Measurements from ENCODE around the gene APC2. TPM values are rescaled to one million over a fixed set of nuclear protein-coding genes. Genes with fewer than 3 reads are reported as not detected.
"Not testable (repeated sequence)": the region's sequence is repeated elsewhere in the genome, so short reads cannot be mapped to it uniquely, and the experiment has no call there.

Gene APC2
- total RNA-seq, 1 experiment from 2014 or later, result 11.9 TPM

- BruUV-seq (replicated peaks), result no TSS peak
These were observed 47.0 kb downstream of the APC2 start for GRCh38 chr19:1496714-1497577.

GRCh38 chr19:1497578-1498235, 47.8 kb downstream of the APC2 start:
- ATAC-seq (no peak), DNase-seq (ENCODE audit: low read depth, low spot score) (no peak)
- BruUV-seq (replicated peaks), result no TSS peak
- POLR2A ChIA-PET, result no interaction called here
- in situ Hi-C loops (cut with HindIII; ENCODE audit: low pct_unique_long_range_greater_than_20kb, low sequenced_read_pairs) (no loop called here), intact Hi-C loops (cut with micrococcal nuclease; ENCODE audit: unreplicated experiment) (no loop called here)
- H3K27me3 ChIP-seq (ENCODE audit: control insufficient read depth, insufficient read depth, low read length), result no peaks in the 10 kb centered on the region
- no peaks in the 10 kb centered on the region for H3K4me1 ChIP-seq (ENCODE audit: control insufficient read depth, insufficient read depth, low read length)
- no peak for TF ChIP-seq TCF7L2 (IDR thresholded peaks at IDR 0.05; ENCODE audit: low read depth, low read length)
- no peak for TF ChIP-seq SIN3A (IDR thresholded peaks at IDR 0.05; ENCODE audit: borderline replicate concordance, insufficient read depth, low read depth, low read length)
- no peak for TF ChIP-seq CTCF (IDR thresholded peaks at IDR 0.05)
- TF ChIP-seq POLR2AphosphoS5 (IDR thresholded peaks at IDR 0.05; ENCODE audit: low read depth, low read length), result no peak
- no peak for TF ChIP-seq REST (IDR thresholded peaks at IDR 0.05; ENCODE audit: insufficient read depth in 1 of 2, low read depth in 2 of 2, low read length in 1 of 2)
- no peak overlapping the region for H3K27ac ChIP-seq (ENCODE audit: low read length)
- H3K9me3 ChIP-seq (ENCODE audit: control insufficient read depth, insufficient read depth, low read depth, low read length), result no peaks in the 10 kb centered on the region
- CTCF ChIA-PET, result no interaction called here
- no peaks in the 10 kb centered on the region for H3K36me3 ChIP-seq (ENCODE audit: control insufficient read depth, insufficient read depth, low read length)
- no peak overlapping the region for H3K4me3 ChIP-seq (ENCODE audit: low read depth in 2 of 2, low read length in 2 of 2)

More at GRCh38 chr19:1496714-1497577, 47.0 kb downstream of the APC2 start:
- CTCF ChIA-PET, result no interaction called here
- DNase-seq (ENCODE audit: low read depth, low spot score) (no peak), ATAC-seq (no peak)
- Histone ChIP-seq H3K27me3 (ENCODE audit: control insufficient read depth, insufficient read depth, low read length) (no peaks in the 10 kb centered on the region), H3K4me3 (ENCODE audit: low read depth in 2 of 2, low read length in 2 of 2) (no peak overlapping the region), H3K4me1 (ENCODE audit: control insufficient read depth, insufficient read depth, low read length) (no peaks in the 10 kb centered on the region; the same call in 1 of the 2 replicates), H3K36me3 (ENCODE audit: control insufficient read depth, insufficient read depth, low read length) (no peaks in the 10 kb centered on the region), H3K27ac (ENCODE audit: low read length) (no peak overlapping the region), H3K9me3 (ENCODE audit: control insufficient read depth, insufficient read depth, low read depth, low read length) (no peaks in the 10 kb centered on the region)
- POLR2A ChIA-PET, result no interaction called here
- no peak for TF ChIP-seq REST (IDR thresholded peaks at IDR 0.05; ENCODE audit: insufficient read depth in 1 of 2, low read depth in 2 of 2, low read length in 1 of 2)
- in situ Hi-C loops (cut with HindIII; ENCODE audit: low pct_unique_long_range_greater_than_20kb, low sequenced_read_pairs), result no loop called here
- intact Hi-C loops (cut with micrococcal nuclease; ENCODE audit: unreplicated experiment), result no loop called here

GRCh38 chr19:1499231-1499630, 49.3 kb downstream of the APC2 start:
- DNase-seq (ENCODE audit: low read depth, low spot score); H3K27me3 ChIP-seq (ENCODE audit: control insufficient read depth, insufficient read depth, low read length); ATAC-seq; H3K27ac ChIP-seq (ENCODE audit: low read length); intact Hi-C loops (cut with micrococcal nuclease; ENCODE audit: unreplicated experiment); H3K4me3 ChIP-seq (ENCODE audit: low read depth in 2 of 2, low read length in 2 of 2); BruUV-seq (replicated peaks); H3K4me1 ChIP-seq (ENCODE audit: control insufficient read depth, insufficient read depth, low read length); H3K9me3 ChIP-seq (ENCODE audit: control insufficient read depth, insufficient read depth, low read depth, low read length); POLR2A ChIA-PET; in situ Hi-C loops (cut with HindIII; ENCODE audit: low pct_unique_long_range_greater_than_20kb, low sequenced_read_pairs); CTCF ChIA-PET; H3K36me3 ChIP-seq (ENCODE audit: control insufficient read depth, insufficient read depth, low read length): not testable (repeated sequence)

Measured in Panc1 (cell line).